ENCODE data around the gene KLHL29.
A peak's percentile ranks its signal among the peaks of the same experiment; 100 is the strongest.

KLHL29 gene

DNA sequence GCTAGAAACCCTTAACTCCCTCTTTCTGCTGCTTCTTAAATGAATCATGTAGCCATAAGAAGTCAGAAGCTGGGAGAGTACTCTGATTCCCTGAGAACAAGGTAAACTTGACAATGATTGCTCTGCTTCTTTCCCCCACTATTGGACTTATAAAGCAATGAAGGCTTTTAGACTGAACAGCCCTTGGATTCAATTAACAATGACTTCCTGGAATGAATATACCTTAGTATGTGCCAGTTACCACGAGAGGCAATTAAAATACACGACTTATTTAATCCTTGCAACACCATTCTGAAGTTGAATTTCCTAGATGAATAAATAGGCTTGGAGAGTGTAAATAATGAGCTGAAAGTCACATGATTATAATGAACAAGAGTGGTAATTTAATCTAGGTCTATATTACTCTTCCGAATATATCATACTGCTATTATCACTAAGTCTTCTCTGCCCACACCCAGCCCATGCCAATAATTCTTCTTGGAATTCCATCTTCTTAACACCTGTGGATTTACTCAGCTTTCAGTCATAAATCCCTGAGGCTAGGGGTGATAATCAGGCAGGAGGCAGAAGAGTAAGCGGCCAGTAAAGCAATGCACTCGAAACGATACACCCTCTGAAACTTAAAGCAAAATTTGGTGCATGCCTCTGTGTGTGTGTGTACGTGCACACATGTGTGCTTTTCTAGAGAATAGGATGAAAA is 371.8 kb downstream of the KLHL29 start:
- DNase-seq: peak; percentile 14

DNA sequence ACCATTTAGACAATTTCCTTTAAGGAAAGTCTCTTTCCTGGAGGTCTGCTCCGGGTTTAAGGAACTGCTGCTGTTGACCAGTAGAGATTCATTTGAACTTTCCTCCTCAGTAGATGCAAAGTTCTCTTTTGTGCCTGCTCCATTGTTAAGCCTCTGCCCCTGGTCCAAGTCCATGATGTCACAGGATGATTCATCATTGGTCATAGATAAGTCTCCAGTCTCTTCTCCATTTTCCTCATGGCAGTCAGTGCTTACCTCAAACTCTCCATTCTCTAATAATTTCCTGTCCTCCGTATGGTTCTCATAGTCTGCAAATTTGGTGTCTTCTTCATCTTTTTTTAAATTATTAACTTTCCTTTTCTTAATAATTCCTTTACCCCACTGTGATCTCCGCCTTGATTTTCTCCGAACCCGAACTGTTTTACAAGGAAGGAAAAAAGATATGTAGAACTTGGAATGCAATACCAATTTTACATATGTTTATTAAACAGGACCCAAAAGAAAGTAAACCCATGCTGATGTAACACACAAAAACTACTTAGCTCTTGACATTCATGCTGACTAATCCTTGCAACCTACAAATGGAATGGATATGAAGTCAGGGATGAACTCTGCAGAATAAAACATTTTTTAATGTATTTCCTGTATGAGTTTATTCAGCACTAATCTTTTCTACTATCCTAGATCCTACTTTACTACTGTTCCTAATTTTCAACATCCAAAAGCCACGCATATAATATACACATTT is 372.9 kb downstream of the KLHL29 start:
- DNase-seq: no peak

Measured in DMS79 (cell line).